ENCODE data around the gene POLD1. TPM values are rescaled to one million over a fixed set of nuclear protein-coding genes. Genes with fewer than 3 reads are reported as not detected.

POLD1 gene
- total and polyA plus RNA-seq, 2 donors (not counting 3 experiments of a cell fraction or from before 2014, with no cell fraction given) = 40.9 to 63.9 TPM

- intact Hi-C loops (cut with micrococcal nuclease) (no loop called here), dilution Hi-C loops (cut with MboI; ENCODE audit: extremely low pct_ligation_motif_present, low sequenced_read_pairs) (no loop called here)
- H3K4me3 ChIP-seq (replicated peaks in 1 of 3; ENCODE audit: insufficient read depth in 1 of 3, low read depth in 1 of 3, low read length in 3 of 3) = no peak overlapping the region
- ChIA-PET CTCF (interaction anchor here (1.5 kb wide), 1 partner anchor 13 kb away, joined by 4 read pairs; no protein-coding TSS in a partner anchor), POLR2A (no interaction called here)
- H3K9ac ChIP-seq (replicated peaks; ENCODE audit: extremely low read depth, insufficient read depth, low read length) = no peak overlapping the region
- no peak overlapping the region for H2AFZ ChIP-seq (ENCODE audit: low read depth, low read length)
- H3K9me1 ChIP-seq (replicated peaks; ENCODE audit: control insufficient read depth, extremely low read depth, insufficient read depth, low read length) = no peaks in the 10 kb centered on the region
- no peaks in the 10 kb centered on the region for H3K9me3 ChIP-seq (replicated peaks; ENCODE audit: control insufficient read depth, insufficient read depth, low read length)
- no peaks in the 10 kb centered on the region for H3K36me3 ChIP-seq (ENCODE audit: control insufficient read depth in 2 of 2, extremely low read depth in 1 of 2, insufficient read depth in 2 of 2, low read length in 2 of 2)
- no peak for TF ChIP-seq POLR2A (IDR thresholded peaks at IDR 0.05; ENCODE audit: low read depth, low read length)
- TF ChIP-seq POLR2AphosphoS5 (IDR thresholded peaks at IDR 0.05; ENCODE audit: insufficient read depth, low read depth, low read length) = no peak
- no peak for TF ChIP-seq GATA2 (IDR thresholded peaks at IDR 0.05; ENCODE audit: insufficient read depth, insufficient read length, low read depth, low read length)
- no peak for TF ChIP-seq JUN (IDR thresholded peaks at IDR 0.05; ENCODE audit: borderline replicate concordance, insufficient read depth, insufficient read length, low read depth)
- no peak for TF ChIP-seq CTCF (IDR thresholded peaks at IDR 0.05; ENCODE audit: extremely low read depth in 1 of 2, insufficient read depth in 1 of 2, low read depth in 1 of 2, low read length in 2 of 2)
- no peak for TF ChIP-seq FOS (IDR thresholded peaks at IDR 0.05; ENCODE audit: borderline replicate concordance, insufficient read depth, low read length)
- no peaks in the 10 kb centered on the region for H3K79me2 ChIP-seq (ENCODE audit: control insufficient read depth, insufficient read depth, low read length)
- no peaks in the 10 kb centered on the region for H4K20me1 ChIP-seq (replicated peaks; ENCODE audit: control insufficient read depth, extremely low read depth, insufficient read depth, low read length)
- no peaks in the 10 kb centered on the region for H3K27me3 ChIP-seq (ENCODE audit: control insufficient read depth in 2 of 2, insufficient read depth in 2 of 2, low read length in 2 of 2)
- no peak overlapping the region for H3K27ac ChIP-seq (ENCODE audit: insufficient read depth, low read depth, low read length)
- FAIRE-seq = no peak
- no peak overlapping the region for H3K4me2 ChIP-seq (ENCODE audit: insufficient read depth, low read length)
- no peak for DNase-seq (ENCODE audit: low read depth, low spot score)
- no peaks in the 10 kb centered on the region for H3K4me1 ChIP-seq (ENCODE audit: control insufficient read depth, extremely low read depth, insufficient read depth, low read length)
- BruUV-seq (replicated peaks) = no TSS peak
Measured at GRCh38 chr19:50447750-50448149, 63.6 kb downstream of the POLD1 start.
